HepG2 (cell line): ENCODE measurements around the gene PEAK3. TPM values are rescaled to one million over a fixed set of nuclear protein-coding genes. Genes with fewer than 3 reads are reported as not detected.

Experiments
- ATAC-seq: fragments of 200-7000 bp; cut with Tn5 transposase; 3 replicates; pipeline ENCODE4 v1.9.1; 2020; ENCODE audit warnings: mild to moderate bottlenecking, moderate library complexity
- BruUV-seq: library from RNA; stranded (reverse); fragments of 400-500 nt; replicated peaks from 2 replicates; lab custom pipeline; 2021; lab: Mats Ljungman, UMichigan
- CTCF ChIA-PET: fragments of 300-600 bp; formaldehyde crosslinking; extraction: SDS; loops from one replicate; lab custom pipeline; 2021; ENCODE audit warnings: low total read pairs, inconsistent platforms, low intra/inter-chr PET ratio; lab: Yijun Ruan, JAX
- POLR2A ChIA-PET: fragments of 350-600 bp; sonication (Branson Sonifier 250); formaldehyde crosslinking; loops from one replicate; lab custom pipeline; 2020; ENCODE audit warnings: antibody characterized with exemption, inconsistent platforms; lab: Yijun Ruan, JAX
- DNase-seq: peaks from one replicate; pipeline ENCODE4 v3.0.0-alpha.2; 2015; ENCODE audit warnings: low spot score
- FAIRE-seq: peaks from 3 replicates; lab custom pipeline; 2011; peaks lifted over from hg19 to GRCh38; lab: Jason Lieb, UNC
- H2AFZ ChIP-seq: one replicate; pipeline ENCODE4 v1.6.1; 2011; ENCODE audit warnings: low read length, inconsistent platforms
- H3K27ac ChIP-seq: fragments of 300-600 bp; 3 replicates; pipeline ENCODE4 v1.8.0; 2011; ENCODE audit warnings: mixed run types, mild to moderate bottlenecking, mixed read lengths, low read length, inconsistent platforms; ENCODE audit not compliant: insufficient read depth; ENCODE audit errors: extremely low read length
- H3K27me3 ChIP-seq, 2 experiments: fragments of 200-600 bp in 1 of 2; 2 replicates in 1 of 2; 3 replicates in 1 of 2; pipeline versions ENCODE4 v1.6.0 to v1.8.0; 2011; ENCODE audit warnings: low read length in 2 of 2, mild to moderate bottlenecking in 2 of 2, moderate library complexity in 2 of 2, inconsistent platforms in 1 of 2; ENCODE audit not compliant: insufficient read depth in 2 of 2, control insufficient read depth in 1 of 2
- H3K36me3 ChIP-seq, 2 experiments: fragments of 200-600 bp in 1 of 2; replicated peaks in 1 of 2; 2 replicates in 1 of 2; 3 replicates in 1 of 2; pipeline versions ENCODE4 v1.5.1 to v1.8.0; 2011; ENCODE audit warnings: low read length in 2 of 2, inconsistent platforms in 1 of 2; ENCODE audit not compliant: insufficient read depth in 2 of 2, control insufficient read depth in 1 of 2
- H3K4me1 ChIP-seq: 2 replicates; pipeline ENCODE4 v1.5.1; 2012; ENCODE audit warnings: low read length, inconsistent platforms; ENCODE audit not compliant: insufficient read depth
- H3K4me2 ChIP-seq: 2 replicates; pipeline ENCODE4 v1.6.0; 2011; ENCODE audit warnings: low read depth, low read length, inconsistent platforms
- H3K4me3 ChIP-seq, 3 experiments: fragments of 200-600 bp in 1 of 3; sonication (generic), shearing (Covaris generic) in 1 of 3; replicated peaks in 1 of 3; 2 replicates each; pipeline ENCODE4 v1.5.1; 2011 to 2016; ENCODE audit warnings: low read length in 3 of 3, inconsistent platforms in 2 of 3, low read depth in 2 of 3, mild to moderate bottlenecking in 2 of 3, control low read depth in 1 of 3, mixed read lengths in 1 of 3; ENCODE audit not compliant: insufficient read depth in 1 of 3
- H3K79me2 ChIP-seq: one replicate; pipeline ENCODE4 v1.6.1; 2011; ENCODE audit warnings: low read length, inconsistent platforms; ENCODE audit not compliant: insufficient read depth
- H3K9ac ChIP-seq: 2 replicates; pipeline ENCODE4 v1.6.0; 2011; ENCODE audit warnings: mild to moderate bottlenecking, low read depth, low read length, inconsistent platforms; ENCODE audit not compliant: insufficient read depth
- H3K9me3 ChIP-seq: 2 replicates; pipeline ENCODE4 v1.5.1; 2012; ENCODE audit warnings: mild to moderate bottlenecking, low read length
- H4K20me1 ChIP-seq: 2 replicates; pipeline ENCODE4 v1.6.0; 2011; ENCODE audit warnings: inconsistent platforms, mild to moderate bottlenecking, low read length, moderate library complexity; ENCODE audit not compliant: insufficient read depth
- IKZF5 ChIP-seq: IDR thresholded peaks from 2 replicates; pipeline ENCODE4 v1.6.1; 2018; ENCODE audit warnings: missing genetic modification reagents, mild to moderate bottlenecking, missing compliant biosample characterization
- MATR3 ChIP-seq: sonication (generic); formaldehyde crosslinking; IDR thresholded peaks from 2 replicates; pipeline ENCODE4 v1.4.0; 2020; ENCODE audit warnings: missing genetic modification reagents
- SUZ12 ChIP-seq: fragments of 150-350 bp; IDR thresholded peaks from 2 replicates; pipeline ENCODE4 v1.6.1; 2014; ENCODE audit warnings: low read depth, low read length
- ZFP91 ChIP-seq: sonication (generic); formaldehyde crosslinking; IDR thresholded peaks from 2 replicates; pipeline ENCODE4 v1.9.0; 2022; ENCODE audit warnings: missing genetic modification reagents, mild to moderate bottlenecking, borderline replicate concordance
- ZNF430 ChIP-seq: sonication (generic); formaldehyde crosslinking; IDR thresholded peaks from 2 replicates; pipeline ENCODE4 v1.9.0; 2021; ENCODE audit warnings: mild to moderate bottlenecking, missing genetic modification reagents
- ZNF605 ChIP-seq: sonication (generic); formaldehyde crosslinking; IDR thresholded peaks from 2 replicates; pipeline ENCODE4 v1.8.0; 2022; ENCODE audit warnings: mild to moderate bottlenecking, missing genetic modification reagents
- WGBS: methylation state at CpG from one replicate; pipeline ENCODE4 v1.1.6; 2017; ENCODE audit warnings: low lambda C conversion rate; 5-methylcytosine and 5-hydroxymethylcytosine counted together
- in situ Hi-C: cut with HindIII; loops from 2 replicates; pipeline ENCODE4 v1.10.0; 2017; ENCODE audit warnings: low pct_unique_long_range_greater_than_20kb; ENCODE audit not compliant: extremely low pct_ligation_motif_present
- intact Hi-C: fragments of 100-400 bp; cut with micrococcal nuclease; formaldehyde crosslinking; loops from one replicate; pipeline ENCODE4 v1.10.0; 2022; ENCODE audit not compliant: unreplicated experiment
- polyA plus RNA-seq, 8 experiments: library from polyadenylated mRNA; depleted of rRNA in 3 of 8; stranded (reverse) in 7 of 8; unstranded in 1 of 8; fragments of >200 nt; fragmentation: Illumina TruSeq in 4 of 8; extraction: Trizol in 4 of 8; gene quantifications; 2 replicates each; pipeline versions ENCODE4 v1.2.1 to v1.2.3, GENCODE V29; 2011 to 2016; ENCODE audit warnings: low read depth in 4 of 8, missing spikeins in 1 of 8, mixed read lengths in 1 of 8; ENCODE audit not compliant: insufficient read depth in 1 of 8
- total RNA-seq, 5 experiments: library from RNA; depleted of rRNA; stranded (reverse); fragments of >200 nt; fragmentation: Illumina TruSeq; extraction: Trizol; gene quantifications; 2 replicates each; pipeline ENCODE4 v1.2.3, GENCODE V29; 2016; ENCODE audit warnings: low read depth in 1 of 5

The PEAK3 gene
- total and polyA plus RNA-seq, 2 of the 13 experiments (the other 11 are each of a cell fraction or from before 2014, with no cell fraction given), result not detected

- in situ Hi-C loops (loop anchor here (10.0 kb wide), 1 partner anchor 80 kb away; no protein-coding TSS in a partner anchor), intact Hi-C loops (loop anchor here (5.0 to 10.0 kb wide), 3 partner anchors 37 to 80 kb away; partner anchors contain the start of gene AP3D1)
- ChIA-PET CTCF (interaction anchor here (1.2 to 2.4 kb wide), 2 partner anchors 39 to 78 kb away, joined by 3 to 17 read pairs; no protein-coding TSS in a partner anchor), POLR2A (interaction anchor here (0.6 to 2.1 kb wide), 22 partner anchors 9 to 174 kb away, joined by 3 to 12 read pairs (median 5); partner anchors contain the start of genes AP3D1 and DOT1L)
- no peak for ATAC-seq
- Histone ChIP-seq H3K9ac (peak overlapping the region; percentile 79), H3K4me2 (peak overlapping the region; percentile 98), H3K4me3 (peak overlapping the region; percentile 83 to 92 (median 87)), H3K36me3 (peaks cover 12 to 18% of the 10 kb centered on the region in 2 experiments; a peak in 4 of 5 replicates), H2AFZ (no peak overlapping the region), H4K20me1 (peaks cover 29% of the 10 kb centered on the region), H3K27me3 (no peaks in the 10 kb centered on the region), H3K4me1 (peaks cover 60% of the 10 kb centered on the region), H3K79me2 (peaks cover 37% of the 10 kb centered on the region), H3K27ac (peak overlapping the region; percentile 97), H3K9me3 (no peaks in the 10 kb centered on the region)
- no peak for TF ChIP-seq MATR3 (CRISPR knock-in tag)
- TF ChIP-seq SUZ12, result no peak
- TF ChIP-seq ZFP91 (CRISPR knock-in tag), result no peak
- TF ChIP-seq ZNF605 (CRISPR knock-in tag), result no peak
- no peak for TF ChIP-seq IKZF5
- no peak for TF ChIP-seq ZNF430 (CRISPR knock-in tag)
- no peak for FAIRE-seq
- no peak for DNase-seq
- BruUV-seq, result no TSS peak
- WGBS, result 84% methylated on average over 6 of the region's 6 CpGs
These were observed 47.0 kb downstream of the PEAK3 start for GRCh38 chr19:2234996-2235380.
